ENCODE measurements around the gene CADPS2.

Gene CADPS2

DNA sequence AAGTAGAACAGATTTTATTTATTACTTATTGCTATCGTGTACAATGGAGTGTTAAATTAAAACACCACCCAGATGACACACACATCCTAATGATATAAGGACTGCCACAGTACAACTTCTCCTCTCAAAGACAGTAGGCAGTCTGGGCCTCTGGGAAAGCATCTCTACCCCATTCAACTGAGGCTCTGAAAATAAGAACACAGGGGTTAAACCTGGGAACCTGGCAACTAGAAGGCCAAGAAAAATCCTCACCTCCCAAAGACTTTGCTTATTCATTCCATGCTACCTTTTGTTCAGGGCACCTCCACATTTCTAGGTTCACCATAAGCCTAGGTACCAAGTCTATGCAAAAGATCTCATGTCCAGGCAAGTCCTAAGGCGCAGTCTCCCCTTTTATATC is 456.3 kb downstream of the CADPS2 start:
- DNase-seq, result no peak

GRCh38 chr7:122425731-122426130 is 460.5 kb downstream of the CADPS2 start:
- DNase-seq, result no peak

- DNase-seq, result no peak
Observed at GRCh38 chr7:122423591-122423990, 462.7 kb downstream of the CADPS2 start.

GRCh38 chr7:122416336-122416735 is 469.9 kb downstream of the CADPS2 start:
- DNase-seq, result no peak

DNA sequence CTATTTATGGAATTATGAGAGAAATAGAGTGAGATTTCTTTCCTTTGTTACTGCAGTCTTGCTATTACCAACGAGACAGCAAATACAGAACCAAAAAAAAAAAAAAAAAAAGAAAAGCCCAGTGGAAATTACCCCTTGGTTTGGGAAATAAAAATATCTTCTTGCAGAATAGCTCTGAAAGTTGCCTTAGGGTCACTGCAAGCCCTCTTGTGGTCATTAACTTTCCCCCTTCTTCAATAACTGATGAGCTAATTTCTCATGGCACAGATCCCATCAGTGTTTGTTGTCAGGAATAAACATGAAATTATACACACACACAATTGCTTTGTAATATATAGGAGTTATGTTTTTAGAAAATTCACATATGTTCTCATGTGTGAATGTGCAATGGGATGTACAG is 470.8 kb downstream of the CADPS2 start:
- DNase-seq, result no peak

DNA sequence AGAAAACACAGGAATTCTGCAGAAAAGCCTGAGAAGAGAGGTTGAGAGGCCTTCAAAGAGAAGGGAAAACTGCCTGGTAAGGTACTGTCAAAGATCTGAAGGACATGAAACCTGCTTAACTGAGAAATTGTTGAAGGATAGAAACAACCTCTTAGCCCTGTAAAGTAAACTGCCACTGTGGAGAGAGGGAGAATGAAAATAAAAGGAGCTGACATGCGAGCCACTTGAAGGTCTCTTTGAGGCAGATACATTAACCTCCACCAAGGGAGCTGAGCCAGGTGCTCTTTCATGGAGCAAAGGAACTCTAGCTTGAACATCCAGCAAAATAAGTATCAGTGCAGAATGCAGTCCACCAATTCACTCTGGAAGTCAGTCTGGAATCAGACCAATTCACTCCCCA is 472.9 kb downstream of the CADPS2 start:
- DNase-seq, result no peak

DNA sequence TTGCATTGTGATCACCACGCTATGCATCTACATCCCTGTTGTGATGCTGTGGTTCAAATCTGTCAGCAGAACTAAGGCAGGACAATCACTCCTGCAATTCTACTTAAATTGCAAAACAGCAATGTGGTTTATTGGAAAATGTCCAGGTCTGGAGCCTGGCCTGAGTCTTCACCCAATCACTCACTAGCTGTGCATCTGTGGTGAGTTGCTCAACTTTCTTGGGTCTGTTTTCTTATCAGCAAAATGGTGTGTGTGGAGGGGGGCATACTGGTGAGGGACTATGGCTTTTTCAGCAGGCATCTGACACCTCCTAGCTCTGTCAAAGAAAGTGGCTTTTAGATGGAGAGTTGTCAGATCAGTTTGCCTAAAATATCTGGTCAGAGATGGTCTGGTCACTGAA is 473.4 kb downstream of the CADPS2 start:
- DNase-seq, result no peak

DNA sequence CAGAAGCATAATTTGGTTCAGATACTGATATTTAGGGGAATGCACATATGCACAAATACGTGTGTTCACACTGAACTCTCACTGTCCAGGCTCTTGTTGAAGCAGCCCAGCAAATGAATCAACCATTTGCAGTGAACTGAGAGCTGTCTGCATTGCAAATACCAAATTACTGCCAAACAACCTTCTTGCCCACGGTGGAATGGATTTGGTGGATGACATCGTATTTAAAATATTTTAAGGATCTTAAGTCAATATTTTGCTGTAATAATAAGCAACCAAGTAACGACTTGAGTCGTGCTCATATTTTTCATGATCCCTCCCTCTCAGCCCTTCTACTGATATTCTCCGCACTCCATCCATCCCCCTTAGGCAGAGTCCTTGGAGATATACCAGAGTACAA is 473.8 kb downstream of the CADPS2 start:
- no peak for DNase-seq

GRCh38 chr7:122407195-122407594 is 479.1 kb downstream of the CADPS2 start:
- no peak for DNase-seq

DNA sequence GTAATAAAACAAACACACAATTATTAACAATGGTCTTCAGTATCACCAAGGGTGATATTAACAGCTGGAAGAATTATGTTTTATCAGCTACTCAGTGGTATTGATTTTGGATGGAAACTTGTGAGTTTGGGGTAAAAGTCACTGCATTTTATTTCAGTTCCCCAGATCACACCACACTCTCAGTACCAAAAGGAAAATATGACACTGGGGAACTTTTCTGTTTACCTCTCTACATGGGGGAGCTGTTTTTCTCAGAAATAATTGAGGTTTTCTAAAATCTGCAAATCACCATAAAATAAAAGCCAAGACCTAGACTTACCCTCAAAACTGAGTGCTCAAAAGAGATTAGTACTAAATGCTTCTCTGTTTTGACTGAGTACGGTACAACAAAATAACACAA is 483.1 kb downstream of the CADPS2 start:
- no peak for DNase-seq

DNA sequence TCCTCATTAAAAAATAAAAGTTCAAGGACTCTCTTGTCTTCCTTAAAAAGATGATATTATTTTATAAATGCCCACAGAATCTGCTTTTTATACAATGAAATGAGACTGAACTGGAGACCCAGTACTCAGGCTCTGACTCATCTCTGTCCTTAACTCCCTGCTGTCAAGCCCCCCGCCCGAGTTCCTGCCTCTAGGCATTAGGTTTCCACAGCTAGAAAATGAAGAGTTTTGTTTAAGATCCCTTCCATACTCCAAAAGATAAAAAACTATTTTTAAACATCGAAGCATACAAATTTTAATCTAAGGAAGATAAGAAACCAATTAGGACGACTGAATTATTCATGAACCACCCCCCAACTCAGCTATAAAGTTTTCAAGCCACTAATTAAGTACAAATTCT is 484.0 kb downstream of the CADPS2 start:
- DNase-seq, result no peak

DNA sequence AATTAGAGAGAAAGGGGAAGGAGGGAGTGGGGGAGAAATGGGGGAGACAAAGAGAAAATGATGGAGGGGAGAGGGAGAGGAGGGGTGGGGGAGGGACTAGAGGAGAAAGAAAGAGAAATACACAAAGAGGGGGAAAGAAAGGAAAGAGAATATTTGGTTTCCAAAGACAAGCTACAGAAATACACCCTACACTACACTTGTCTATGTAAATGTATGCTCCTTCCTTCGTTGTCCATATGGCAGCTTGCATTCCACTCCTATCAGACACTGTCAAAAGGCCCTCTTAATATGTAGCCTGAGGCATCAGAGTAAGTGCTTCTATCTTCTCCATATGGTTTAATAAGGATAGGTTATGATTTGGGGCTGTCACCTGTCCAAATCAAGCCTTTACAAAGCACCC is 488.9 kb downstream of the CADPS2 start:
- DNase-seq, result no peak

GRCh38 chr7:122394512-122394911 is 491.7 kb downstream of the CADPS2 start:
- no peak for DNase-seq

DNA sequence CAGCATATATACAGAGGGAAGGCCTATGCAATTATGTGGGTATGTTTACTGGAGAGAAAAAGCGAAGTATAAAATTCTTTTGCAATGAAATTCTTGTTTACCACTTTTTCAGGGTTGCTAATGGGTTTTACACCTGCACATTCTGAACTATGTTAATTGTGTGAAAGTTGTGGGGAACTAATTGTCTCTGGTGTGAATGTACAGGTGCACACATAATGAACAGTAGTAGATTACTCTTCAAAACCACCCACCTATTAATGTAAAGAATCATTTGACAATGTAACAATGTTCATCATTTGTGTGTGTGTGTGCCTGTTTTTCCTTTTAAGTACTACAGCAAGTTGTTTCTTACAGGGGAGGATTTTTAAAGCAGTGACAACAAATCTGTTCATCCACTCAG is 501.7 kb downstream of the CADPS2 start:
- DNase-seq, result no peak

- no peak for DNase-seq
Observed at GRCh38 chr7:122383934-122384333, 502.3 kb downstream of the CADPS2 start.

DNA sequence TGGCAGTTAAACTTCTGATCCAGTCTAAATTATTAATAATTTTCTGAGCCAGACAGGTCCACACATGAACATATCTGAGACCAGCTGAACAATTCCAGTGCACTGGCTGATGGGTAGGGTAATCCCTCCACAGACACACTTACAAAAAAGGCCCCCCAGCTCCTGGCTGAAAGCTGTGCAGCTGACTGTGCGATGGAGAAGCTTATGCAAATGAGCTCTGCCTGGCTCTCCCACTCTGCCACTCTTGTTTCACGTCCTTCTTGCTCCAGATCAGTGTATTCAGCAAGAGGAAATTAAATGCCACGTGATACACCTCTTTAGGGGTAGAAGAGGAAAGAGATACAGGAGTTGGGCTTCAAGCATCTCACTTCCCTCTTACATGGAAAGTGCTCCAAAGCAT is 505.3 kb downstream of the CADPS2 start:
- DNase-seq, result no peak

- DNase-seq, result no peak
Observed at GRCh38 chr7:122379491-122379890, 506.8 kb downstream of the CADPS2 start.

DNA sequence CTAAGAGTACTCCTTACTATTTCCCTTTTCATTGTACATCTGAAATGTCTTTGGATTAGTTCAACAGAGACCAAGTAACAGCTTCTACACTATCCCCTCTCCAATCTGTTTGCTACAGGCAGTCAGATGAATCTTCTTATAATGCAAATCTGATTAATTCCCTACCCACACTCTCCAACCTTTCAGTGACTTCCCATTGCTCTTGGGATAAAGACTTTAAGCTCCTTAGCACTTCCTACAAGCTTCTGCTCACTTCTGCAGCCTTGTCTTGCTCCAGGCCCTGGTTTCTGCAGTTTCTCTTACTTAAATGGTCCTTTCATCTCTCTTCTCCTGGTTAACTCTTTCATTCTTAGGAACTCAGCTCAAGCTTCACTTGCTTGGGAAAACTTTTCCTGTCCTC is 516.5 kb downstream of the CADPS2 start:
- DNase-seq, result no peak

GRCh38 chr7:122364761-122365280 is 521.4 kb downstream of the CADPS2 start:
- DNase-seq, result no peak

GRCh38 chr7:122363144-122363543 is 523.1 kb downstream of the CADPS2 start:
- no peak for DNase-seq

GRCh38 chr7:122362473-122362872 is 523.8 kb downstream of the CADPS2 start:
- no peak for DNase-seq

DNA sequence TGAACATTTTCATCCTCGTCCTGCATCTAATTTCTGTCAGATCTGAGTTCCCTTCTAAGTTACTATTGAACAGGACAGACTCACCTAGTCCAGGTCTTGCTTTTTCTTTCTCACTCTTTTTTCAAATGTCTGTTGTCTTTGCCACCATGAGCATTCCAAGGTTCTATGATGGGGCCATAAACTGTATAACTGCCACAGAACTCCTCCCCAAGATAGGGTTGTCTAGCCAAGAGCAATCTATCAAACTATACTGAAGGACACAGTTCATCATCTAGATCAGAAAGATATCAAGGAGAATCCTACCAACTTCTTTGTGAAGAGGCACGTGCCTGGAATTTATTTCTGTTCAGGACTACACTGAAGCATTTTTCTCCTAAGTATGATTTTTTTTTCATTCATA is 531.6 kb downstream of the CADPS2 start:
- no peak for DNase-seq

DNA sequence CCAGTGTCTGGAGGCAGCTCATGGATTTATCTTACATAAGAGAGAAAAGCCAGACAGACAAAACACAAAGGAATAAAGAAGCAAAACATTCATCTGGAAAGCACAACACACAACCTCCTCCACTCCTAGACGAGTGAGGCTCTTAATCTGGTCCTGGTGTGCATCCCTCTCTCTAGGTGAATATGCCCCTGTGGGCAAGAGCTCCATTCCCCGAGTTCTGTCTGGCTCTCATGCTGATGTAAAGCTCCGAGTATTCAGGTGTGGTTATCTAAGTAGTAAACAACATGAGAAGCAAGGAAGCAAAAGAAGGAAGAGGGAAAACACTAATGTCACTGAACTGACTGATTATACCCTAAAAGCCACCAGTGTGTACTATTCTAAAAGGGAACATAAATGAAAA is 533.8 kb downstream of the CADPS2 start:
- no peak for DNase-seq

GRCh38 chr7:122350701-122351100 is 535.6 kb downstream of the CADPS2 start:
- DNase-seq, result no peak

DNA sequence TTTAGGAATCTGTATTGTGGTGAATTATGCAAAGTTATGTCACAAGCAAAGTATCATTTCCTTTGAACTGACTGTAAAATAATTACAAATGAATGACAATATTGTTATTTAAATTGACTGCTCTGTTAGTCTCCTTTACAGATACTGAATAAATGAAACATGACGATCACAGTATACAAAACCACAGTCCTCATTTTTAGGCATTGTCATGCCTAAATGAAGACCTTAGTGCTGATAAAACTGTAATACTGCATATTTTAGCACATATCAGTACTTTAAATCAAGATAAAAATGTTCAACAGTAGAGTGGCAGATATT is 542.0 kb downstream of the CADPS2 start:
- DNase-seq, result no peak

Data from Kasumi-1 (cell line).